Skeletal muscle cell (primary cell): ENCODE measurements around the gene ME2.
"Not testable (repeated sequence)": the region's sequence is repeated elsewhere in the genome, so short reads cannot be mapped to it uniquely, and the experiment has no call there.

ENCODE experiments used
- DNase-seq: peaks from one replicate; pipeline ENCODE4 v3.0.0-alpha.2; 2010; ENCODE audit warnings: low read depth
- H3K4me3 ChIP-seq: 2 replicates; pipeline ENCODE4 v1.5.1; 2011; ENCODE audit warnings: low read depth, mild to moderate bottlenecking, control low read depth, low read length, moderate library complexity

ME2 gene

GRCh38 chr18:50906843-50907242 lies 27.9 kb downstream of the ME2 start:
- DNase-seq = no peak

GRCh38 chr18:50909261-50909660 lies 30.3 kb downstream of the ME2 start:
- no peak for DNase-seq

More at GRCh38 chr18:50906843-50907242, 27.9 kb downstream of the ME2 start:
- no peak overlapping the region for H3K4me3 ChIP-seq

GRCh38 chr18:50911006-50911405 lies 32.1 kb downstream of the ME2 start:
- DNase-seq = no peak
- no peak overlapping the region for H3K4me3 ChIP-seq

More at GRCh38 chr18:50909261-50909660, 30.3 kb downstream of the ME2 start:
- H3K4me3 ChIP-seq = no peak overlapping the region

GRCh38 chr18:50917021-50917420 lies 38.1 kb downstream of the ME2 start:
- no peak overlapping the region for H3K4me3 ChIP-seq
- no peak for DNase-seq

- no peak for DNase-seq
- H3K4me3 ChIP-seq = no peak overlapping the region
Observed at GRCh38 chr18:50918153-50918552, 39.2 kb downstream of the ME2 start.

GRCh38 chr18:50924372-50924771 lies 45.5 kb downstream of the ME2 start:
- no peak for DNase-seq
- H3K4me3 ChIP-seq = no peak overlapping the region

GRCh38 chr18:50926521-50926920 lies 47.6 kb downstream of the ME2 start:
- no peak overlapping the region for H3K4me3 ChIP-seq
- DNase-seq = no peak

GRCh38 chr18:50928551-50928950 lies 49.6 kb downstream of the ME2 start:
- DNase-seq = no peak
- no peak overlapping the region for H3K4me3 ChIP-seq

- no peak overlapping the region for H3K4me3 ChIP-seq
- no peak for DNase-seq
Observed at GRCh38 chr18:50933684-50934083, 54.8 kb downstream of the ME2 start.

- no peak for DNase-seq
- H3K4me3 ChIP-seq = no peak overlapping the region
Observed at GRCh38 chr18:50934545-50935211, 55.8 kb downstream of the ME2 start.

GRCh38 chr18:50935493-50936191 lies 56.7 kb downstream of the ME2 start:
- DNase-seq = no peak
- no peak overlapping the region for H3K4me3 ChIP-seq

GRCh38 chr18:50937183-50937582 lies 58.3 kb downstream of the ME2 start:
- H3K4me3 ChIP-seq = no peak overlapping the region
- no peak for DNase-seq

GRCh38 chr18:50938912-50939311 lies 60.0 kb downstream of the ME2 start:
- no peak overlapping the region for H3K4me3 ChIP-seq
- no peak for DNase-seq

- DNase-seq = no peak
Observed at GRCh38 chr18:50944245-50944932, 65.5 kb downstream of the ME2 start.

GRCh38 chr18:50945918-50946317 lies 67.0 kb downstream of the ME2 start:
- H3K4me3 ChIP-seq, DNase-seq: not testable (repeated sequence)

More at GRCh38 chr18:50944245-50944932, 65.5 kb downstream of the ME2 start:
- H3K4me3 ChIP-seq = no peak overlapping the region

GRCh38 chr18:50947899-50948298 lies 69.0 kb downstream of the ME2 start:
- DNase-seq = no peak
- no peak overlapping the region for H3K4me3 ChIP-seq

GRCh38 chr18:50949185-50949584 lies 70.3 kb downstream of the ME2 start:
- H3K4me3 ChIP-seq = no peak overlapping the region
- DNase-seq = no peak

- no peak for DNase-seq
- no peak overlapping the region for H3K4me3 ChIP-seq
Observed at GRCh38 chr18:50950626-50951025, 71.7 kb downstream of the ME2 start.

- no peak overlapping the region for H3K4me3 ChIP-seq
Observed at GRCh38 chr18:50953822-50954221, 74.9 kb downstream of the ME2 start.

GRCh38 chr18:50955253-50955652 lies 76.3 kb downstream of the ME2 start:
- no peak overlapping the region for H3K4me3 ChIP-seq
- DNase-seq = no peak

More at GRCh38 chr18:50953822-50954221, 74.9 kb downstream of the ME2 start:
- DNase-seq = no peak
